ENCODE results near the gene PTPRR.

GRCh38 chr12:70640901-70641300 lies 279.6 kb downstream of the PTPRR start:
- no peak for TF ChIP-seq CBX3 (IDR thresholded peaks at IDR 0.05; ENCODE audit: borderline replicate concordance, low read depth)
- no peak for TF ChIP-seq YY1 (IDR thresholded peaks at IDR 0.05; ENCODE audit: low read depth, low read length)
- TF ChIP-seq BCL3 (IDR thresholded peaks at IDR 0.05; ENCODE audit: borderline replicate concordance, insufficient read depth, low read depth, low read length, poor library complexity, severe bottlenecking): no peak
- TF ChIP-seq HDAC2 (IDR thresholded peaks at IDR 0.05): no peak
- no peak for TF ChIP-seq CTCF (IDR thresholded peaks at IDR 0.05 in 2 of 3, conservative IDR thresholded peaks at IDR 0.05 in 1 of 3; ENCODE audit: control insufficient read depth in 2 of 3, extremely low read depth in 1 of 3, insufficient read depth in 1 of 3, low read depth in 3 of 3, low read length in 3 of 3)
